BE2C (cell line): Measurements from ENCODE around the gene CDKN2D.
A peak's percentile ranks its signal among the peaks of the same experiment; 100 is the strongest.

ENCODE experiments used
- DNase-seq: peaks from one replicate; pipeline ENCODE4 v3.0.0-alpha.2; 2020
- H3K27me3 ChIP-seq: fragments of 250-450 bp; sonication (Bioruptor Pico); 2 replicates; pipeline ENCODE4 v1.5.1; 2020; ENCODE audit warnings: mild to moderate bottlenecking
- H3K36me3 ChIP-seq: fragments of 250-450 bp; sonication (Bioruptor Pico); 2 replicates; pipeline ENCODE4 v1.5.1; 2020; ENCODE audit warnings: mild to moderate bottlenecking
- H3K4me1 ChIP-seq: fragments of 250-450 bp; sonication (Bioruptor Pico); 2 replicates; pipeline ENCODE4 v1.5.1; 2020
- H3K4me3 ChIP-seq: 2 replicates; pipeline ENCODE4 v1.5.1; 2011; ENCODE audit warnings: low read depth, low read length
- H3K9me3 ChIP-seq: fragments of 250-450 bp; sonication (Bioruptor Pico); 2 replicates; pipeline ENCODE4 v1.5.1; 2020
- CTCF ChIP-seq: IDR thresholded peaks from 2 replicates; pipeline ENCODE4 v1.5.1; 2012; ENCODE audit warnings: mild to moderate bottlenecking, low read depth, low read length

CDKN2D gene

GRCh38 chr19:10565567-10566407, 3.0 kb downstream of the CDKN2D start, which contains the start of gene KRI1:
Gene KRI1 (minus strand): TSS chr19:10566010. CDS start chr19:10565999, 11 bp downstream.
- H3K4me1 ChIP-seq, result peaks cover 5% of the 10 kb centered on the region
- H3K36me3 ChIP-seq, result peaks cover 11% of the 10 kb centered on the region
- peak; percentile 27; the same call in 1 of the 2 replicates for TF ChIP-seq CTCF
- H3K4me3 ChIP-seq, result peak within 1 kb of the TSS; percentile 72
- peak; percentile 100 for DNase-seq
- no peaks in the 10 kb centered on the region for H3K27me3 ChIP-seq
- no peaks in the 10 kb centered on the region for H3K9me3 ChIP-seq

GRCh38 chr19:10565028-10565566, 3.7 kb downstream of the CDKN2D start:
- DNase-seq, result peak; percentile 63

GRCh38 chr19:10562609-10563008, 6.2 kb downstream of the CDKN2D start:
- peaks cover 5% of the 10 kb centered on the region for H3K4me1 ChIP-seq
- TF ChIP-seq CTCF, result no peak
- H3K36me3 ChIP-seq, result peaks cover 38% of the 10 kb centered on the region
- DNase-seq, result no peak
- H3K4me3 ChIP-seq, result no peak overlapping the region
- H3K9me3 ChIP-seq, result no peaks in the 10 kb centered on the region
- no peaks in the 10 kb centered on the region for H3K27me3 ChIP-seq

More at GRCh38 chr19:10565028-10565566, 3.7 kb downstream of the CDKN2D start:
- Histone ChIP-seq H3K4me3 (peak overlapping the region; percentile 72), H3K9me3 (no peaks in the 10 kb centered on the region), H3K4me1 (peaks cover 5% of the 10 kb centered on the region), H3K36me3 (peaks cover 18% of the 10 kb centered on the region), H3K27me3 (no peaks in the 10 kb centered on the region)
- TF ChIP-seq CTCF, result peak; percentile 28; the same call in 1 of the 2 replicates

GRCh38 chr19:10560154-10560553, 8.6 kb downstream of the CDKN2D start:
- H3K36me3 ChIP-seq, result peaks cover 62% of the 10 kb centered on the region
- H3K4me1 ChIP-seq, result no peaks in the 10 kb centered on the region; the same call in 1 of the 2 replicates
- no peak for TF ChIP-seq CTCF
- no peak overlapping the region for H3K4me3 ChIP-seq
- H3K9me3 ChIP-seq, result no peaks in the 10 kb centered on the region
- no peaks in the 10 kb centered on the region for H3K27me3 ChIP-seq
- DNase-seq, result no peak

GRCh38 chr19:10557603-10558197, 11.1 kb downstream of the CDKN2D start:
- H3K36me3 ChIP-seq, result peaks cover 80% of the 10 kb centered on the region
- DNase-seq, result no peak
- no peak for TF ChIP-seq CTCF
- no peaks in the 10 kb centered on the region for H3K27me3 ChIP-seq
- H3K4me1 ChIP-seq, result no peaks in the 10 kb centered on the region
- H3K4me3 ChIP-seq, result no peak overlapping the region
- H3K9me3 ChIP-seq, result no peaks in the 10 kb centered on the region
